WTC11 (cell line): ENCODE data around the gene ECD.

Source experiments
- CREB1 ChIP-seq: sonication (generic); formaldehyde crosslinking; IDR thresholded peaks from 2 replicates; pipeline ENCODE4 v1.8.0; 2023; ENCODE audit warnings: mild to moderate bottlenecking, missing genetic modification reagents
- KAT7 ChIP-seq: sonication (generic); formaldehyde crosslinking; IDR thresholded peaks from 2 replicates; pipeline ENCODE4 v1.8.1; 2023; ENCODE audit warnings: missing genetic modification reagents, mild to moderate bottlenecking, borderline replicate concordance
- ZNF121 ChIP-seq: sonication (generic); formaldehyde crosslinking; IDR thresholded peaks from 2 replicates; pipeline ENCODE4 v1.8.0; 2023; ENCODE audit warnings: missing genetic modification reagents
- TF ChIP-seq, protein P1 (sequence below): fragments of 200-600 bp; IDR thresholded peaks from 2 replicates; pipeline ENCODE4 v1.8.0; 2022; ENCODE audit warnings: antibody characterized with exemption
- TF ChIP-seq, protein P2 (sequence below): sonication (generic); formaldehyde crosslinking; conservative IDR thresholded peaks from 2 replicates; pipeline ENCODE4 v1.8.1; 2022; ENCODE audit warnings: mild to moderate bottlenecking, missing genetic modification reagents
- TF ChIP-seq, protein P3 (sequence below): sonication (generic); formaldehyde crosslinking; IDR thresholded peaks from 2 replicates; pipeline ENCODE4 v1.8.0; 2023; ENCODE audit warnings: mild to moderate bottlenecking, missing genetic modification reagents

DNA sequence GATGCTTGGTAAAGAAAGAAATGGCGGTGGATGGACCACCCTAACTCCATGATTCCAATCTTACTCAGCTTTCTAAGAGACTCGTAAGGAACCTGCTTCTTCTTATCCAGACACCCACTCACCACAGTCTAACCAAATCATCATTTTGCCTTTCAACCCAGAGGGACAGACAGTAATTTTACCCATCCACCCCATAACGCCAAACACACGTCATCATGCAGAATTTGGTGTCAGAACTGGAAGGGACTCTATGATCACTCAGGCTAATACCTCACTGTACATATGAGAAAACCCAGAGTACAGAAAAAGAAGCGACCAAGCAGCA, 388 bp downstream of the ECD start:
- TF ChIP-seq, protein P1, sequence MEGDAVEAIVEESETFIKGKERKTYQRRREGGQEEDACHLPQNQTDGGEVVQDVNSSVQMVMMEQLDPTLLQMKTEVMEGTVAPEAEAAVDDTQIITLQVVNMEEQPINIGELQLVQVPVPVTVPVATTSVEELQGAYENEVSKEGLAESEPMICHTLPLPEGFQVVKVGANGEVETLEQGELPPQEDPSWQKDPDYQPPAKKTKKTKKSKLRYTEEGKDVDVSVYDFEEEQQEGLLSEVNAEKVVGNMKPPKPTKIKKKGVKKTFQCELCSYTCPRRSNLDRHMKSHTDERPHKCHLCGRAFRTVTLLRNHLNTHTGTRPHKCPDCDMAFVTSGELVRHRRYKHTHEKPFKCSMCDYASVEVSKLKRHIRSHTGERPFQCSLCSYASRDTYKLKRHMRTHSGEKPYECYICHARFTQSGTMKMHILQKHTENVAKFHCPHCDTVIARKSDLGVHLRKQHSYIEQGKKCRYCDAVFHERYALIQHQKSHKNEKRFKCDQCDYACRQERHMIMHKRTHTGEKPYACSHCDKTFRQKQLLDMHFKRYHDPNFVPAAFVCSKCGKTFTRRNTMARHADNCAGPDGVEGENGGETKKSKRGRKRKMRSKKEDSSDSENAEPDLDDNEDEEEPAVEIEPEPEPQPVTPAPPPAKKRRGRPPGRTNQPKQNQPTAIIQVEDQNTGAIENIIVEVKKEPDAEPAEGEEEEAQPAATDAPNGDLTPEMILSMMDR: no peak
- TF ChIP-seq KAT7 (CRISPR knock-in tag) (no peak), ZNF121 (CRISPR knock-in tag) (no peak), CREB1 (no peak)
- TF ChIP-seq, protein P2, sequence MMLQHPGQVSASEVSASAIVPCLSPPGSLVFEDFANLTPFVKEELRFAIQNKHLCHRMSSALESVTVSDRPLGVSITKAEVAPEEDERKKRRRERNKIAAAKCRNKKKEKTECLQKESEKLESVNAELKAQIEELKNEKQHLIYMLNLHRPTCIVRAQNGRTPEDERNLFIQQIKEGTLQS (CRISPR knock-in tag): no peak
- TF ChIP-seq, protein P3, sequence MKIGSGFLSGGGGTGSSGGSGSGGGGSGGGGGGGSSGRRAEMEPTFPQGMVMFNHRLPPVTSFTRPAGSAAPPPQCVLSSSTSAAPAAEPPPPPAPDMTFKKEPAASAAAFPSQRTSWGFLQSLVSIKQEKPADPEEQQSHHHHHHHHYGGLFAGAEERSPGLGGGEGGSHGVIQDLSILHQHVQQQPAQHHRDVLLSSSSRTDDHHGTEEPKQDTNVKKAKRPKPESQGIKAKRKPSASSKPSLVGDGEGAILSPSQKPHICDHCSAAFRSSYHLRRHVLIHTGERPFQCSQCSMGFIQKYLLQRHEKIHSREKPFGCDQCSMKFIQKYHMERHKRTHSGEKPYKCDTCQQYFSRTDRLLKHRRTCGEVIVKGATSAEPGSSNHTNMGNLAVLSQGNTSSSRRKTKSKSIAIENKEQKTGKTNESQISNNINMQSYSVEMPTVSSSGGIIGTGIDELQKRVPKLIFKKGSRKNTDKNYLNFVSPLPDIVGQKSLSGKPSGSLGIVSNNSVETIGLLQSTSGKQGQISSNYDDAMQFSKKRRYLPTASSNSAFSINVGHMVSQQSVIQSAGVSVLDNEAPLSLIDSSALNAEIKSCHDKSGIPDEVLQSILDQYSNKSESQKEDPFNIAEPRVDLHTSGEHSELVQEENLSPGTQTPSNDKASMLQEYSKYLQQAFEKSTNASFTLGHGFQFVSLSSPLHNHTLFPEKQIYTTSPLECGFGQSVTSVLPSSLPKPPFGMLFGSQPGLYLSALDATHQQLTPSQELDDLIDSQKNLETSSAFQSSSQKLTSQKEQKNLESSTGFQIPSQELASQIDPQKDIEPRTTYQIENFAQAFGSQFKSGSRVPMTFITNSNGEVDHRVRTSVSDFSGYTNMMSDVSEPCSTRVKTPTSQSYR (CRISPR knock-in tag): no peak
